Suppressor macrophage (primary cell): ENCODE results near the gene CRYGN.

Source experiments
- DNase-seq, 4 experiments: peaks; one replicate each; pipeline ENCODE4 v3.0.0-alpha.2; 2020 to 2022

Gene CRYGN

DNA sequence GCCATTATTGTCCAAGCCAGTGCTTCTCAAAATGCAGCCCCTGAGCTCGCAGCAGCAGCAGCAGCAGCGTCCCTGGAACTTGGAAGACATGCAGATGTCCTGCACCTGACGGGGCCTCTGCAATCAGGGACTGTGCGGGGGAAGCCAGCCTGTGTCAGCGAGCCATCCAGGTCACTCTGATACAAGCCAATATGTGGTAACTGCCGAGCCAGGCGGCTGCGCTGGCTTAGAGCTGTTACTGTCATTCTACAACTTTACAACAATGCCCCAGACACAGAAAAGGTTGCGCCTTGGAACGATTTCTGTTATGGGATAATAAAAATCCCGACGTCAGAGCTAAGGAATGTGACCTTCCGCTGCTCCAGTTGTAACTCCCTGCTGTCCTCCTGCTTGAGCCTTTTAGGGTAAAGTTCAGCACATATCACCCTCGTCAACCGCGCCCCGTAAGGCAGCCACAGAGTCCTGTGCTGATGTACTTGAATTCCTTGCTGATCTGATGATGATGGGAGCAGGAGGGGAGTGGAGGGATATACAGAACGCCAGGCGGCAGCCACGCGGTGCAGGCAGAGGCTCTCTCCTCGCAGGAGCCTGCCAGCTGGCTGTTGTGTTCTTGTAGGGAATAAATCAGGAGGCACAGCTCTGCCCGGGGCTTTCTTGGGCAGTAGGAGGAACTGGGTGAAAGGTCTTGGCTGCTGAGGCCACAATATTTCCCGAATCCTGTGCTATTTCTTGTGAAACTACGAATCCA lies 20.0 kb upstream of the CRYGN start:
- peak in 3 of 4 experiments; percentile 24 to 48 (median 33) for DNase-seq

DNA sequence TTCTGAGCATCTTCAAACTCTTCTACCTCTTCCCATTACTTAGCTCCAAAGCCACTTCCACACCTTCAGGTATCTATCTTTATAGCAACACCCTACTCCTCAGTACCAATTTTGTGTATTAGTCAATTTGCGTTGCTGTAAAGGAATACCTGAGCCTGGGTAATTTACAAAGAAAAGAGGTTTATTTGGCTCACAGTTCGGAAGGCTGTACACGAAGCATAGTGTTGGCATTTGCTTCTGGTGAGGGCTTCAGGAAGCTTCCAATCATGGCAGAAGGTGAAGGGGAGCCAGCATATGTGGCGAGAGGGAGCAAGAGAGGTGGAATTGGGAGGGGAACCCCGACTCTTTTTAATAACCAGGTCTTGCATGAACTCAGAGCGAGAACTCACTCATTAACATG lies 17.6 kb upstream of the CRYGN start:
- DNase-seq = no peak

DNA sequence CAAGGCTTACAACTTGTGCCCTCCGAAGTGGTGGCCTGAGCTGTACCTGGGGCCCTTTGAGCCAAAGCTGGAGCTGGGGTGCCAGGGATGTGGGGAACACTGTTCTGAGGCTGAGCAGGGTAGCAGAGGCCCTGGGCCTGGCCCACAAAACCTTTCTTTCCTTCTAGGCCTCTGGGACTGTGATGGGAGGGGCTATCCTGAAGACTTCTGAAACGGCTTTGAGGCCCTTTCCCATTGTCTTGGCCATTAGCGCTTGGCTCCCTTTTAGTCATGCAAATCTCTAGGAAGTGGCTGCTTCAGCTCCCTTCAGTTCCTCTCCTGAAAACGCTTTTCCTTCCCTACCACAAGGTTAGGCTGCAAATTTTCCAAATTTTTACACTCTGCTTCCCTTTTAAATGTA lies 16.8 kb upstream of the CRYGN start:
- peak in 2 of 4 experiments; percentile 24 to 30 for DNase-seq

DNA sequence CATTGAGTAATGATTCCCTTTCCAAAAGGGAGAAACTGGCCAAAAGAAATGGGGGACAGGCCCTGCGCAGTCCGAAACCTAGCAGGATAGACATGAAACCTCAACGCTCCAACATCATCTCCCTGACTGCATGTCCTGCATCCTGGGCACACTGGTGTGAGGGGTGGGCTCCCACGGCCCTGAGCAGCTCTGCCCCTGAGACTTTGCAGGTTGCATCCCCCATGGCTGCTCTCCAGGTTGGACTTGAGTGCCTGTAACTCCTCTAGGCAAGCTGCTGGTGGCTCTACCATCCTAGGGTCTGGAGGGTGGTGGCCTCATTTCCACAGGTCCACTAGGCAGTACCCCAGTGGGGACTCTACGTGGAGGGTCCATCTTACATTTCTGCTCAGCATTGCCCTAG lies 16.3 kb upstream of the CRYGN start:
- DNase-seq = no peak

DNA sequence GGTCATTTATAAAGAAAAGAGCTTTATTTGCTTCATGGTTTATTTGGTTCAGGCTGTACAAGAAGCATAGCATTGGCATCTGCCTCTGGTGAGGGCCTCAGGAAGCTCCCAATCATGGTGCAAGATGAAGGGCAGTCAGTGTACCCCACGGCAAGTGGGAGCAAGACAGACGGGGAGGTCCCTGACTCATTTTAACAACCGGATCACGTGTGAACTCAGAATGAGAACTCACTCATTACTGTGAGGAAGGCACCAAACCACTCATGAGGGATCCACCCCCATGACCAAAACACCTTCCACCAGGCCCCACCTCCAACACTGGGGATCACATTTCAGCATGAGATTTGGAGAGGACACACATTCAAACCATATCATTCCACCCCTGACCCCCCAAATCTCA lies 15.7 kb upstream of the CRYGN start:
- DNase-seq = no peak

DNA sequence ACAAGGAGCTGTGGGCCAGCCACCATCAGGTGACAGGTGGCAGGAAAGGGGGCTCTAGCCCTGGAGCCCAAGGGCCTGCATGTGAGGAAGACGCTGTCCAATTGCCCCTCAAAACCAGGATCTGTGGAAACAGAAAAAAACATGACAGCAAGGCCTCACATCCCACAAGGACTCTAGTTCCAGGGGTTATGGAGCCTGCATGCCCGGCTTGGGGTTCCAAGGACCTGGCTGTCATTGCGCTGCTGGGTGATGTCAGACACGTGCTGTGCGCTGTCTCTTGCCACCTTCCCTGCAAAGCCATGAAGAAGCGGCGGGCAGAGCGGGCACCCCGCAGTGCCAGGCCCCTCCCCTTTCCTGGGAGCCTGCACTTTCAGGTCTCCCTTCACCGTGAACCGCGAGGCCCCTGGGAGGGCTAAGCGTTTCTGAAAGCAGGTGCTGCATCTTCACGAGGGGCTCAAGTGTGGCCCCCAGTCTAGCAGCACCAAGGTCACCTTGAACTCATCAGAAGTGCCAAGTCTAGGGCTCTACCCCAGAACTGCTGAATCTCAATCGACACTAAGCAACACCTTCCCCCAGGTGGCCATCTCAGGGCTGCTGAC lies 15.1 kb upstream of the CRYGN start:
- no peak for DNase-seq

DNA sequence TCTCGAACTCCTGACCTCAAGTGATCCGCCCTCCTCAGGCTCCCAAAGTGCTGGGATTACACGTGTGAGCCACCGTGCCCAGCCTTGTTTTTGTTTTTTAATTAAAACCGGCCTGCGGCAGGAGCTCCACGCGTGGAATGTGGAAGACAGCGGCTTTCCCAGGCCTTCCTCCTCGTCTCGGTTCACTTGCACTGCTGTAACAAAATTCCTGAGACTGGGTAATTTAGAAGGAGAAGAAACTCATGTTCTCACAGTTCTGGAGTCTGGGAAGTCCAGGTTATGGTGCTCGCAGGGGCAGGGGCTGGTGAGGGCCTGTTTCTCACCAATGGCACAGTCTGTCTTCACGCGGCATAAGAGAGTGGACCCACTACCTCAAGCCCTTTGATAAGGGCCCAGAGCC lies 14.4 kb upstream of the CRYGN start:
- no peak for DNase-seq

DNA sequence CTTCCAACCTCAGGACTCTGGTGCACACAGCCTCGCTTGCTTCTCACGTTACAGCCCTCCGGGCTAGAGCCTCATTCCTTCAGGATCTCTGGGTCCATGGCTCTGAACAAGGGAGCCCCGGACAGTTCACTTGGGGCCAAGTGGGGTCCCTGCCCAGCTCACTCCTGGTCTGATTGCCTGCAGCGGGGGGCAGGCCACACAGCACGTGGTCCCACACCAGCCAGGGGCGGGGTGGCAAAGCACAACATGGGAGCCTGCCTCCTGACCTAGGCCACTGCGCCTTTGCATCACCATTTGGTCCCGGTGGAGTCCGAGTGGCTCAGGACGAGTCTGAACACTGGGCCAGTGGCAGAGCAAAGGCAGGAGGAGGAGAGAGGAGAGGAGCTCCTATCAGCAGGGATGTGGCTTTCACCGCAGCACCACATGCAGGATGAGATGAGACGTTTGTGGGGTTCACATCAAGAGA lies 13.4 kb upstream of the CRYGN start:
- no peak for DNase-seq

DNA sequence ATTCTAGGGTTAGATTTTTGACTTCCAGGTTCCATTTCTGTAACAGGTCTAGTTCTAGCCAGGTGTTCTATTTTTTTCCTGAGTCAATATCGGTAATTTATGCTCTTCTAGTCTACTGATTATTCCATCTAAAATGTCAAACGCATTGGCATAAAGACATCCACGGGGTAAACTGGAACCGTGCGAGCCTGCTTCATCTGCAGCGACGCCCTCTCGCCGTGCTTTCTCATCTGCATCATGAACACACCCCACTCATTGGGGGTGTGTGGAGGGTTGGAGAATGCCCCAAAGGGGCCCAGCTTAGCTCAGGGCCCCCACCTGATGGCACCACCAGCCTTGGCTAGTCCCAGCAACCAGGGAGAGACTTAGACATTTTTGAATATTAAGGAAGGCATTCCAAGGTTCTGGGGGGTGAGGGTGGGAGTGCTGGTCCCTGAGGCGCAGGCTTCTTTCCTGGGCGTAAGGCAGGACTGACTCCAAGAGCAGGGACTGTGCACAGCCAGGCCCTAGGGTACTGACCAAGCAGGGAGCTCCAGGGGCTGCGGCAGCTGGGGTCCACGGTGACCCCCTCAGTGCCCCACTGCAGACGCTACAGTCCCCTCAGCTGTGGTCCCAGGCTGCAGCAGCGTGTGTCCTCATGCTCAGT lies 12.9 kb upstream of the CRYGN start:
- no peak for DNase-seq

DNA sequence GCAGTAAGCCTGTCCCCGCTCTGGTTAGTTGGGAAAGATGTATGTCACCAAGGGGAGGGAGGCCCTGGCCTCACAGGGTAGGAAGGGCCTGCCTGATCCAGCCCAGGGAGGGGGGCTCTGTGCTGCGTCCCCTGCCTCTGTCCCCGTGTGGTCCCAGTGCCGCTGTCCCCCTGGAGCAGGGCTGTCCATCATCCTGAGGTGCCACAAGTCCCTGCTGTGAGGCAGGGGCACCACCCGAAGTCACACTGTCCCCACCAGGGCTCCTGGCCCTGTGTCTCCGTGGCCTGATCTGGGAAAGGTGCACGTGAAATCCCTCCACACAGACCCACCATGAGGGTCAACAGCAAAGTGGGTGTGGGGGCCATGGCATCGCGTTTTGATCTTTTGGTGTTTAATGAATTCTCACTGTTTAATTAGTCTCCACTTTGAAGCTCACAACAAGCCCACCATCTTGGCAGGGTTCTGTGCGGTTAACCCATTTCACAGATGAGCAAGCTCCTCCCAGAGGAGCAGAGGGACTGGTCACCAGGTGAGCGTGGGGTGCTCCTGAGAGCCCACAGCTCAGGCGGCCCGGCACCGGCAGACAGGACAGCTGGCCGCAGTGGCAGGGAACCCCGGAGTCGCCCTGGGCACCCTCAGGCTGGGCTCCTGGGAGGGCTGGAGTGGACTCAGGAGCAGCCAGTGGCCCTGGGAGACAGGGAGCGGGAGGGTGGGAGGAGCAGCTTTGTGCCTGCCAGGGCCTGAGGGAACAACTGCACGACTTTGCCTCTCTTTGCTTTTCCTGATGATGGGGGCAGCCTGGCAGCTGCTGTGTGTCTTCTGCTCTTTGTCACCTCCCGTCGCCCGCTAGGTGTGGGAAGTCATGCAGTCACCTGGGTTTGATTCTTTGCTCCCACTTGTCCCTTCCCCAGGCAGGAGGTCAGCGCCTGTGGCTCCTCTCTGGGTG lies 12.0 kb upstream of the CRYGN start:
- no peak for DNase-seq

DNA sequence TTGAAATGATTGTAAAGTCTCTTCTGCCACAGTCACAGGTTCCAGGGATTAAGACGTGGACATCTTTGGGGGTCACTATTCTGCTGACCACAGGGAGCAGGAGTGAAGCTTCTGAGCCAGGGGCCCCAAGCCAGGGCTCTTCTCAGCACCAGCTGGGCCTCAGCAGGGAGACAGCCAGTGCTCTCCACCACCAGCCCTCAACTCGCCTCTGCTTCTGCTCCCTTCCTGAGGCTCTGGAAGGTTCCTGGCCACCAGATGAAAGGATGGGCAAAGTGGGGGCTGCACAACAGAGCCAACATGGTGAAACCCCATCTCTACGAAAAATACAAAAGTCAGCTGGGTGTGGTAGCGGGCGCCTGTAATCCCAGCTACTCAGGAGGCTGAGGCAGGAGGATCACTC lies 11.2 kb upstream of the CRYGN start:
- DNase-seq = no peak

DNA sequence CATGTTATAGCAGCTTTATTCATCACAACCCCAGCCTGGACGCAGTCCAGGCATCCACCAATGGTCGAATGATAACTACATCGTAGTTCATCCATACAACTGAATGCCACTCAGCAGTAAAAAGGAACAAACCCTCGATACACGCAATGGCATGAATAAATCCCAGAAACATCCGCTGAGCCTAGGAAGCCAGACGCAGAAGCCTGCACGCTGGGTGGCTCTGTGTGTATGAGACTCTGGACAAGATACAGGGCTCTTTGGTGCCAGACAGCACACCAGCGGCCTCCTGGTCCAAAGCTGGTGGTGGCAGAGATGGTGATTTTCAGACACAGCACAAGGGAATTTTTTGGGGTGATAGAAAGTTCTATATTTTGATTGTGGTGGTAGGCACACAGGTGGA lies 10.0 kb upstream of the CRYGN start:
- no peak for DNase-seq

DNA sequence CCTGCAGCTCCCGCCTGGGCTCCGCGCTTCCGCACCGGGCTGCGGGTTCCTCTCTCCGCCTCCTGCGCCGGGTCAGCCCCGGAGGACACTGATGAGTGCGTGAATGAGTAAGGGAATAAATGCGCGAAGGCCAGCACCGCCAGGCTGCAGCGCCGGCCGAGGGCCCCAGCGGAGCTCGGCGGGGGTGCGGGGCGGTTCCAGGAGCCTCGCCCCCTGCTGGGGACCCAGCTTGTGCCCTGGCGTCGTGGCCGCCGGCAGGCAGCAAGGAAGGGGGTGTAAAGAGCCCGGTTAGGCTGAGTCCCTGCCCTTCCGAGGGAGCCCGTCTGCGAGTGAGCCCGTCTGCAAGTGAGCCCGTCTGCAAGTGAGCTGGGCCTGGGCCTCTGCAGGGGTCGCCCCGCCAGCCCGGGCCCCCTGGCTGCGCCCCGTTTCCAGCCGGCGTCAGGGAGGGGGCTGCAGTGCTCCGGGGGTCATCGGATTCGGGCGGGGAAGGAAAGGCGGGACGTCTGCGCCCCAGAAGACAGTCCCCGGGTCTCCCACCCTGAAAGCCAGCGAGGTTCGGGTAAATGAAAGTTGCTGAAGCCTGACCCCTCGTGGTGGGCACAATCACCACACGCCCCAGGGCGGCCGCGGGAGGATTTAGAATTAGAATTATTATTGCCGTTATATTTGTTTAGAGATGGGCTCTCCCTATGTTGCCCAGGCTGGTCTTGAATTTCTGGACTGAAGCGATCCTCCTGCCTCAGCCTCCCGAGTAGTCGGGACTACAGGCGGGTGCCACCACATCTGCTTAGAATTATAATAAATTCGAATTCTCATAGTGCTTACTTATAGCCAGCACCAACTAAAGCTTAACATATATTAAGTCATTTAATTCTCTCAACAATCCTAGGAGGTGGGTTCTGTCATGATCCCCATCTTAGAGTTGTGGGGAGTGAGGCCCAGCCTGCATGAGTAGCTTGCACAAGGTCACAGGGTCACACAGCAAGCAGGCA lies 8.6 kb upstream of the CRYGN start:
- peak; percentile 73 to 86 (median 82) for DNase-seq

DNA sequence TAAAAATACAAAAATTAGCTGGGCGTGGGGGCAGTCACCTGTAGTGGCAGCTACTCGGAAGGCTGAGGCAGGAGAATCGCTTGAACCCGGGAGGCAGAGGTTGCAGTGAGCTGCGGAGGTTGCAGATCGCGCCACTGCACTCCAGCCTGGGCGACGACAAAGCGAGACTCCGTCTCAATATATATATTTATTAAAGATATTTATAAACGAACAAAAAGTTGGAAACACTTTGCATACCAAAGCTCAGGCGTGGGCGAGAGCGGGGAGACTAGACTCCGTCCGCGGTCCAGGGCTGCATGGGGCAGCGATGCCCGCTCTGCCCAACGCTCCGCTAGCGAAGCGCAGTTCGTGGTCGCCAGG lies 7.9 kb upstream of the CRYGN start:
- DNase-seq = no peak

DNA sequence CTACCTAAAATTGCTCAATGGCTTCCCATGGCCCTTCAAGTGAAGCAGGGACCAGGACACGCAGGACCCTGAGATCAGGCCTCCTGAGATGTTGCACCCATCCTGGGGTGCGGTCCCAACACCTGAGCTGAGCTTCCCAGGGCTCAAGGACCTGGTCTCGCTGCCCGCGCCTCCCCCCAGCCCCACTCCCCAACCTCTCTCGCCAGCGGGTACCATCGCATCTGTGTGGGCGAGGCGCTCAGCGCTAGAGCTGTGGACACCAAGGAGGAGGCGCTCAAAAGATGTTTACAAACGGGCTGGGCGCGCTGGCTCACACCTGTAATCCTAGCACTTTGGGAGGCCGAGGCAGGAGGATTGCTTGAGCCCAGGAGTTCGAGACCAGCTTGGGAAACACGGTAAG lies 7.4 kb upstream of the CRYGN start:
- DNase-seq = no peak

DNA sequence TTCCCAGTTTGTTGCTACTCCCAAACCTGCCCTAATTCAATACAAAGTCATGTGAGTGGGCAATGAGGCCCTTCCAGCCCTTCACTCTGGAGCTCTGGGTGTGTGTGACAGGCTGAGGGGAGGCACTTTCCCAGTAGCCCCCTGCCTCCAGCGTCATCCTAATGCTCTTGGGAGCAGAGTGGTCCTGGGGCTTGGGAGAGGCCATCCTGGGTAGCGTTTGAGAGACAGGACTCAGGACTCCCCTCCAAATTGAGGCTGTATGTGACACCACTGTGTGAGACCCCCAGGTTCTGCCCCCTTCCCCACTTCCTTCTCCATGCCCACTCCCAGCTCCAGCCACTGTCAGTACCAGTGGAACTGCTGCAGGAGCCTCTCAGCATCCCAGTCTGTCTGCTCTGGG lies 6.5 kb upstream of the CRYGN start:
- DNase-seq = no peak

DNA sequence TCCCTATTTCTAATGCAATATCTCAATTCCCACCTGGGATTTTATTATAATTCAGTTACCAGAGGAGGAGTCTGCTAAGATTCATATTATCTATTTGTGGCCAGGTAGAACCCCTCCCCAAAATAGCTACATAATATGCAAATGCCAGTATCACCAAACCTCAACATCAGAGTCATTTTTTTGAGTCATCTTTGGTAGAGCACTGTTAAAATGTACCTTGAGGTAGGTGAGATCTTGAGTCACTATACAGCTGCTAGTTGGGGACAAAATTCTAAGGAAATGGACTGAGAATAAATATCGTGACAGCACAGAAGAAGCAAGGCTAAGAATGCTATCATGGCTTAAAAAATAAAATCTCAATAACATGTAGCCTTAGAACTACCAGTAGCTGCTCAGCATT lies 4.7 kb upstream of the CRYGN start:
- no peak for DNase-seq

DNA sequence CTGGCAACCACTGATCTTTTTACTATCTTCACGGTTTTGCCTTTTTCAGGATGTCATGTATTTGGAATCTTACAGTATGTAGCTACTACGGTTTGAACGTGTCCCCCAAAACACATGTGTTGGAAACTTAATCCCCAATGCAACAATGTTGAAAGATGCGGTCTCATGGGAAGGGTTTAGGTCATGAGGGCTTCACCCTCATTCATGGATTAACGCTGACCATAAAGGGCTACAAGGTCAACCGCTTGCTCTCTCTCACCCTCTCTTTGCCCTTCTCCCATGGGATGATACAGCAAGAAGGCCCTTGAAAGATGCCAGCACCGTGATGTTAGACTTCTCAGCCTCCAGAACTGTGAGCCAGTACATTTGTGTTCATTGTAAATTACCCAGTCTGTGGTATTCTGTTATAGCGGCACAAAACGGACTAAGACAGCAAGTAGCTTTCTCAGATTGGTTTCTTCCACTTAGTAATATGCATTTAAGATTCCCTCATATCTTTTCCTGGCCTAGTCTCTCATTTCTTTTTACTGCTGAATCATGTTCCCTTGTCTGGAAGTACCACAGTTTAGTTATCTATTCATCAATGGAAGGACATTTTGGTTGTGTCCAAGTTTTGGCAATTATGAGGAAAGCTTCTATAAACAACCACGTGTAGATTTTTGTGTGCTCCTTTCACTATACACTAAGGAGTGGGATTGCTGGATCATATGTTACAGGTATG lies 3.0 kb upstream of the CRYGN start:
- no peak for DNase-seq

DNA sequence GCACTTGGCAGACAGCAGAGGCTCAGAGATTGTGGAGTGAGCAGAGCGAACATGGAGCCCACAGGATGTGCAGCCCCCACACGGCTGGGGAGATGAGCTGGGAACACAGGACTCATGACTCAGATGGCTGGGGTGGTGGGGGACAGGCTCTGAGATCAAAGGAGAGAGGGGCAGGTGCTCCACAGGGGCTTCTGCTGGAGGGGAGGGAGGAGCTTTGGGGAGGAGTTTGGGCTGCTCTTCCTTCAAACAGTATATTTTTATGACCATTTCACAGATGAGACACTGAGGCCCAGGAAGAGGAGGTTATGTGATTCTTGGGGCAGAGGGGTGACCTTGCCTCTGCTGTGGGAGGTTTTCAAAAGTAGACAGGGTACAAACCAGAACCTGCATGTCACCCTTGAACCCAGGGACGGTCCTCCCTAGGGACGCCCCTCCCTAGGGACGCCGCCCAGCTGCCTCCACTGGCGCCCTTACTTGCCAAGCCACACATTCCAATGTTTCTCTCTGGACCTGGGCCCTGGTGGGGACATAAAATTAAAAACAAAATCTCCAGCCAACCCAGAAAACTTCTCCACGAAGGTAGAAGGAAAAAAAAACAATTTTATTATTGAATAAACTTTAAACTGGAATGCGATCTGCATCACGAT lies 981 bp upstream of the CRYGN start:
- no peak for DNase-seq

DNA sequence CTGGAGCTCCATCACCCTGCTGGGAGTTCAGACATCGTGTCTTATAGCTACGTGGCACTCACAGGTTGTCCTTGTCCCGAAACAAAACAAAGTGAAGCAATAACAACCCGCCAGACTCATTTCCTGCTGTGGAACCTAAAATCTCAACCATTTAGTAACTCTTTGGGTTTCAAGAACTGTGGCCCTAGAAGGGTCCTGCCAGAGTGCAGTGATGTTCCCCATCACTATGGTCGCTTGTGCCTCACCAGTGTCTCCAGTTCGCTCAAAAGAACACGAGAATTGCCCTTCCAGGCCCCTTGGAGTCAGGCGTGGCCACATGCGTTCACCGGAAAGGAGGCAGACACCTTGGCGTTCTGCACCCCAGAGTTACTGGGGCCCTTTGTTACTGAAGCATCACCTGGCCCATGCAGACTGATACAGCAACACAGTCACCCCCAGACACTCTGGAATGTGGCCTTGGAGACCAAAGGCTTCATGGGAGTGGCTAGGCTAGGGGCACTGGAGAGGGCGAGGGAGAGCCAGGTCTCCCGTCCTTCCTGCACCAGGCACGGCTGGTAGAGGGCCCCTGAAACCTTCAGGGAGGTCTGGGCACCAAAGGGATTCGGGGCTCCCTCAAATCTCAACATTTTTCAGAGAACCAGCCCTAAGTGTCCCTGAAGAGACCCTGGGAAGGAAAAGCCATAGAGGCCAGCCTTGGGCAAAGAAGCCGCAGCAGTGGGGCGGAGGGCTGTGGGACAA lies 908 bp downstream of the CRYGN start:
- DNase-seq = no peak
